Prostate gland (tissue), 2 donors: Measurements from ENCODE around the gene NR1D2. TPM values are rescaled to one million over a fixed set of nuclear protein-coding genes. Genes with fewer than 3 reads are reported as not detected.

ENCODE experiments used
- DNase-seq: peaks from one replicate; pipeline ENCODE4 v3.0.0-alpha.2; 2019; ENCODE audit warnings: low spot score
- H3K27ac ChIP-seq, 2 donors: fragments of 200-600 bp; sonication (generic); 2 replicates each; pipeline ENCODE4 v1.5.1; 2017 to 2019
- H3K27me3 ChIP-seq: fragments of 200-600 bp; sonication (generic); replicated peaks from 2 replicates; pipeline ENCODE4 v1.5.1; 2019; ENCODE audit not compliant: insufficient read depth
- H3K36me3 ChIP-seq, 2 donors: fragments of 200-600 bp; sonication (generic); 1 replicate in 1 of 2; 2 replicates in 1 of 2; pipeline versions ENCODE4 v1.5.1 to v1.8.1; 2017 to 2019
- H3K4me1 ChIP-seq: fragments of 200-600 bp; sonication (generic); replicated peaks from 2 replicates; pipeline ENCODE4 v1.5.1; 2019
- H3K4me3 ChIP-seq, 2 donors: fragments of 200-600 bp; sonication (generic); 2 replicates each; pipeline ENCODE4 v1.5.1; 2017 to 2019
- H3K9me3 ChIP-seq: fragments of 200-600 bp; sonication (generic); 2 replicates; pipeline ENCODE4 v1.5.1; 2017
- CTCF ChIP-seq, 4 experiments: fragments of 200-600 bp in 2 of 4; fragments of 450-650 bp in 2 of 4; sonication (generic) in 2 of 4; IDR thresholded peaks; 1 replicate in 3 of 4; 2 replicates in 1 of 4; pipeline ENCODE4 v1.5.1; 2016 to 2019; ENCODE audit warnings: antibody characterized with exemption in 4 of 4, mild to moderate bottlenecking in 2 of 4, moderate library complexity in 2 of 4
- POLR2A ChIP-seq: fragments of 450-650 bp; IDR thresholded peaks from one replicate; pipeline ENCODE4 v1.6.1; 2016; ENCODE audit warnings: antibody characterized with exemption, mild to moderate bottlenecking
- POLR2AphosphoS5 ChIP-seq: sonication (generic); formaldehyde crosslinking; IDR thresholded peaks from one replicate; pipeline ENCODE4 v1.6.1; 2017; ENCODE audit warnings: antibody characterized with exemption
- WGBS: methylation state at CpG from one replicate; pipeline ENCODE4 v1.1.5; 2018; 5-methylcytosine and 5-hydroxymethylcytosine counted together
- intact Hi-C: fragments of 100-400 bp; cut with DNase I; formaldehyde crosslinking; loops from one replicate; pipeline ENCODE4 v1.14.2; 2022
- total RNA-seq, 2 donors: library from RNA; depleted of rRNA; stranded (reverse); fragments of >200 nt; gene quantifications; one replicate each; pipeline ENCODE4 v1.1.0, GENCODE V29; 2016

The NR1D2 gene
- total RNA-seq, 2 donors from 2014 or later: 39.8 to 48.9 TPM

GRCh38 chr3:23940775-23941174 lies 4.3 kb upstream of the NR1D2 start:
- TF ChIP-seq POLR2A (no peak), POLR2AphosphoS5 (no peak), CTCF (IDR thresholded peaks at IDR 0.05) (no peak)
- intact Hi-C loops: no loop called here

GRCh38 chr3:23941440-23941839 lies 3.6 kb upstream of the NR1D2 start:
- DNase-seq: no peak
- intact Hi-C loops: no loop called here
- Histone ChIP-seq H3K36me3 (no peaks in the 10 kb centered on the region), H3K27me3 (no peaks in the 10 kb centered on the region), H3K4me3 (no peak overlapping the region), H3K27ac (no peak overlapping the region), H3K4me1 (no peaks in the 10 kb centered on the region), H3K9me3 (no peaks in the 10 kb centered on the region)
- no peak for TF ChIP-seq POLR2AphosphoS5
- TF ChIP-seq POLR2A: no peak
- TF ChIP-seq CTCF (IDR thresholded peaks at IDR 0.05): no peak
- WGBS: 89% methylated on average over 4 of the region's 4 CpGs

More at GRCh38 chr3:23940775-23941174, 4.3 kb upstream of the NR1D2 start:
- Histone ChIP-seq H3K27ac (no peak overlapping the region), H3K9me3 (no peaks in the 10 kb centered on the region), H3K4me3 (no peak overlapping the region), H3K4me1 (no peaks in the 10 kb centered on the region), H3K27me3 (no peaks in the 10 kb centered on the region), H3K36me3 (no peaks in the 10 kb centered on the region)
- no peak for DNase-seq
- 79% methylated on average over 5 of the region's 5 CpGs for WGBS

DNA sequence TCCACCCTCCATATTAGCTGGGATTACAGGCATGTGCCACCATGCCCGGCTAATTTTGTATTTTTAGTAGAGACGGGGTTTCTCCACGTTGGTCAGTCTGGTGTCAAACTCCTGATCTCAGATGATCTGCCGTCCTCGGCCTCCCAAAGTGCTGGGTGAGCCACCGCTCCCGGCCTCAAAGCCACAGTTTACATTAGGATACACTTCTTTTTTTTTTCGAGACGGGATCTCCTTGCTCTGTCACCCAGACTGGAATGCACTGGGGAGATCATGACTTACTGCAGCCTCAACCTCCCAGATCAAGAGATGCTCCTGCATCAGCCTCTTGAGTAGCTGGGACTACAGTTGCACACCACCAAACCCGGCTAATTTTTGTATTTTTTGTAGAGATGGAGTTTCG lies 2.5 kb upstream of the NR1D2 start:
- intact Hi-C loops: no loop called here
- Histone ChIP-seq H3K36me3 (no peaks in the 10 kb centered on the region), H3K9me3 (no peaks in the 10 kb centered on the region), H3K4me1 (peaks cover 8% of the 10 kb centered on the region), H3K4me3 (no peak overlapping the region), H3K27me3 (no peaks in the 10 kb centered on the region), H3K27ac (no peak overlapping the region)
- TF ChIP-seq POLR2AphosphoS5 (no peak), CTCF (IDR thresholded peaks at IDR 0.05) (no peak), POLR2A (no peak)
- DNase-seq: no peak
- WGBS: 88% methylated on average over 11 of the region's 11 CpGs

DNA sequence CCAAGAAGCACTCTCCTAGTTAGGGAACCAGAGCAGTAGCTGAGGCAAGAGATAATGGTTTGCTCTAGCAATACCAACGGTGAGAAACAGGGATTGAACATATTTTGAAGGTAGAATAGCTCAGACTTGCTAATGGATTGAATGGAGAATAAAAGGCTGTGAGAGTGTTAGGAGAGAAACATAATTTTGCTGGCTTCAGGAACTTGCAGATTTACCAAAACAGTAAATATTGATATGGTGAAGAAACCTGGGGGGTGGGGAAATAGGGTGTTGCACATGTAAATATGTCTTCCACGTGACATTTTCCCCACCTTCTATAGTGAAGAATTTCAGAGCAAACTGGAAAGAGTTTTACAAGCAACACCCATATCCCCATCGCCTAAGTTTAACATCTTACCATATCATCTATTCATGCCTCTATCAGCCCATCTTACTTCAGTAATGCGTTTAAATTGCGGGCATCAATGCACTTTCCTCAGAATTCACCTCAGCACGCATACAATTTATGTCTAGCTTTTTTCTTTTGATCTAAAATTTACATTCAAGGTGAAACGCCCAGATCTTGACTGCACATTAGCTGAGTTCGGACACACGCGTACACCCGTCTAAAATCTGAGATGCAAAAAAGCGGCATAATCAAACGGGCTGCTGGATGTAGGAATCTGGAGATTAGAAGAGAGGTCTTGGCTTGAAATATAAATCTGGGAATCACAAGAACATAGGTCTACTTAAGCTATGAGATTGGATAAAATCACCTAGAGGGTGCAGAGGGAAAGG lies 891 bp upstream of the NR1D2 start:
- Histone ChIP-seq H3K9me3 (no peaks in the 10 kb centered on the region), H3K4me3 (peak overlapping the region; percentile 72 to 82), H3K4me1 (peaks cover 8% of the 10 kb centered on the region), H3K36me3 (no peaks in the 10 kb centered on the region), H3K27ac (peak overlapping the region; percentile 96 to 99), H3K27me3 (no peaks in the 10 kb centered on the region)
- TF ChIP-seq CTCF (IDR thresholded peaks at IDR 0.05): no peak
- no peak for TF ChIP-seq POLR2AphosphoS5
- no peak for TF ChIP-seq POLR2A
- DNase-seq: no peak
- intact Hi-C loops: no loop called here
- 11% methylated on average over 13 of the region's 13 CpGs for WGBS

- TF ChIP-seq POLR2AphosphoS5 (no peak), CTCF (IDR thresholded peaks at IDR 0.05) (no peak), POLR2A (no peak)
- DNase-seq: no peak
- Histone ChIP-seq H3K27me3 (no peaks in the 10 kb centered on the region), H3K36me3 (no peaks in the 10 kb centered on the region), H3K4me1 (peaks cover 8% of the 10 kb centered on the region), H3K27ac (peak overlapping the region; percentile 96 to 99), H3K9me3 (no peaks in the 10 kb centered on the region), H3K4me3 (peak overlapping the region; percentile 72 to 82)
- intact Hi-C loops: no loop called here
- WGBS: 2% methylated on average over 10 of the region's 39 CpGs
Observed at GRCh38 chr3:23945663-23945912, 502 bp downstream of the NR1D2 start.
